H9 (cell line): ENCODE results near the gene INSYN2B. TPM values are rescaled to one million over a fixed set of nuclear protein-coding genes. Genes with fewer than 3 reads are reported as not detected.

Experiments used
- DNase-seq: peaks from one replicate; pipeline ENCODE4 v3.0.0-alpha.2; 2017
- H2AFZ ChIP-seq: one replicate; pipeline ENCODE4 v1.6.1; 2013; ENCODE audit warnings: mild to moderate bottlenecking, low read length, control low read depth, moderate library complexity
- H2AK5ac ChIP-seq: 2 replicates; pipeline ENCODE4 v1.6.1; 2013; ENCODE audit warnings: low read length, control low read depth, mixed read lengths; ENCODE audit not compliant: insufficient read length
- H2BK120ac ChIP-seq: one replicate; pipeline ENCODE4 v1.6.1; 2013; ENCODE audit warnings: low read depth, mild to moderate bottlenecking, low read length, control low read depth, inconsistent platforms; ENCODE audit not compliant: poor library complexity, severe bottlenecking
- H2BK12ac ChIP-seq: 2 replicates; pipeline ENCODE4 v1.6.1; 2013; ENCODE audit warnings: low read length, control low read depth, mixed read lengths, low read depth; ENCODE audit not compliant: insufficient read length
- H2BK15ac ChIP-seq: 2 replicates; pipeline ENCODE4 v1.6.1; 2013; ENCODE audit warnings: low read depth, low read length, control low read depth
- H2BK20ac ChIP-seq: one replicate; pipeline ENCODE4 v1.6.1; 2013; ENCODE audit warnings: low read depth, mild to moderate bottlenecking, low read length, control low read depth, inconsistent platforms; ENCODE audit not compliant: poor library complexity, severe bottlenecking
- H2BK5ac ChIP-seq: 2 replicates; pipeline ENCODE4 v1.6.1; 2013; ENCODE audit warnings: low read length, control low read depth, mixed read lengths; ENCODE audit not compliant: insufficient read length
- H3K14ac ChIP-seq: 2 replicates; pipeline ENCODE4 v1.6.1; 2013; ENCODE audit warnings: low read length, control low read depth; ENCODE audit not compliant: insufficient read depth
- H3K18ac ChIP-seq: 2 replicates; pipeline ENCODE4 v1.6.1; 2013; ENCODE audit warnings: low read depth, mild to moderate bottlenecking, mixed read lengths, low read length, control low read depth; ENCODE audit not compliant: insufficient read length
- H3K23ac ChIP-seq: 2 replicates; pipeline ENCODE4 v1.6.1; 2013; ENCODE audit warnings: low read length, control low read depth, mixed read lengths, low read depth; ENCODE audit not compliant: insufficient read length
- H3K23me2 ChIP-seq: 2 replicates; pipeline ENCODE4 v1.6.1; 2013; ENCODE audit warnings: low read depth, mild to moderate bottlenecking, mixed read lengths, low read length, control low read depth; ENCODE audit not compliant: insufficient read length, poor library complexity, severe bottlenecking
- H3K27ac ChIP-seq: 2 replicates; pipeline ENCODE4 v1.5.1; 2013; ENCODE audit warnings: low read length, control low read depth, mixed read lengths, low read depth; ENCODE audit not compliant: insufficient read length
- H3K27me3 ChIP-seq: 2 replicates; pipeline ENCODE4 v1.6.1; 2013; ENCODE audit warnings: low read length, control low read depth, inconsistent platforms; ENCODE audit not compliant: insufficient read depth
- H3K4ac ChIP-seq: 2 replicates; pipeline ENCODE4 v1.6.1; 2013; ENCODE audit warnings: low read depth, mild to moderate bottlenecking, control low read depth, inconsistent platforms, low read length, moderate library complexity
- H3K4me1 ChIP-seq: 2 replicates; pipeline ENCODE4 v1.6.1; 2013; ENCODE audit warnings: low read length, control low read depth, inconsistent platforms; ENCODE audit not compliant: insufficient read depth
- H3K4me2 ChIP-seq: 2 replicates; pipeline ENCODE4 v1.6.1; 2013; ENCODE audit warnings: low read length, control low read depth, mixed read lengths; ENCODE audit not compliant: insufficient read length, insufficient read depth
- H3K56ac ChIP-seq: 2 replicates; pipeline ENCODE4 v1.6.1; 2013; ENCODE audit warnings: low read depth, mild to moderate bottlenecking, mixed read lengths, low read length, control low read depth; ENCODE audit not compliant: insufficient read length
- H3K79me1 ChIP-seq: 2 replicates; pipeline ENCODE4 v1.6.1; 2013; ENCODE audit warnings: low read depth, mild to moderate bottlenecking, moderate library complexity, low read length, control low read depth, inconsistent platforms; ENCODE audit not compliant: insufficient read depth, poor library complexity, severe bottlenecking
- H3K79me2 ChIP-seq: 2 replicates; pipeline ENCODE4 v1.6.1; 2013; ENCODE audit warnings: low read length, control low read depth, inconsistent platforms; ENCODE audit not compliant: insufficient read depth
- H3K9ac ChIP-seq: 2 replicates; pipeline ENCODE4 v1.6.1; 2013; ENCODE audit warnings: low read length, control low read depth, mixed read lengths; ENCODE audit not compliant: insufficient read length; ENCODE audit errors: extremely low read depth
- H3K9me3 ChIP-seq: one replicate; pipeline ENCODE4 v1.6.1; 2013; ENCODE audit warnings: low read depth, low read length, inconsistent platforms; ENCODE audit not compliant: control insufficient read depth
- H3T11ph ChIP-seq: one replicate; pipeline ENCODE4 v1.6.1; 2013; ENCODE audit warnings: mild to moderate bottlenecking, low read length, control low read depth, inconsistent platforms
- H4K20me1 ChIP-seq: one replicate; pipeline ENCODE4 v1.6.1; 2013; ENCODE audit not compliant: control insufficient read depth, insufficient read length, insufficient read depth
- H4K5ac ChIP-seq: 2 replicates; pipeline ENCODE4 v1.6.1; 2013; ENCODE audit warnings: low read depth, mild to moderate bottlenecking, mixed read lengths, low read length, control low read depth; ENCODE audit not compliant: insufficient read length
- H4K8ac ChIP-seq: replicated peaks from 2 replicates; pipeline ENCODE4 v1.6.1; 2013; ENCODE audit warnings: low read length, control low read depth, mixed read lengths, low read depth; ENCODE audit not compliant: insufficient read length
- H4K91ac ChIP-seq: 2 replicates; pipeline ENCODE4 v1.6.1; 2013; ENCODE audit warnings: low read depth, mild to moderate bottlenecking, moderate library complexity, mixed read lengths, low read length, control low read depth; ENCODE audit not compliant: insufficient read length
- H3K27ac Mint-ChIP-seq, 3 experiments: 2 replicates in 2 of 3; 3 replicates in 1 of 3; pipeline ENCODE4 v1.8.0; 2020 to 2021; ENCODE audit warnings: mixed read lengths in 3 of 3, mild to moderate bottlenecking in 1 of 3, moderate library complexity in 1 of 3
- H3K27me3 Mint-ChIP-seq: 2 replicates; pipeline ENCODE4 v1.8.0; 2021; ENCODE audit warnings: low read depth, mild to moderate bottlenecking, moderate library complexity, mixed read lengths
- H3K36me3 Mint-ChIP-seq, 3 experiments: 2 replicates in 2 of 3; 3 replicates in 1 of 3; pipeline ENCODE4 v1.8.0; 2020 to 2021; ENCODE audit warnings: low read depth in 3 of 3, mixed read lengths in 3 of 3; ENCODE audit not compliant: insufficient read depth in 1 of 3
- H3K4me1 Mint-ChIP-seq, 2 experiments: 2 replicates each; pipeline ENCODE4 v1.8.0; 2020; ENCODE audit warnings: mixed read lengths in 2 of 2
- H3K4me3 Mint-ChIP-seq, 2 experiments: 2 replicates in 1 of 2; 3 replicates in 1 of 2; pipeline ENCODE4 v1.8.0; 2020 to 2021; ENCODE audit warnings: mild to moderate bottlenecking in 2 of 2, mixed read lengths in 2 of 2, moderate library complexity in 1 of 2
- H3K9me3 Mint-ChIP-seq, 2 experiments: 2 replicates in 1 of 2; 3 replicates in 1 of 2; pipeline ENCODE4 v1.8.0; 2020; ENCODE audit warnings: mild to moderate bottlenecking in 2 of 2, mixed read lengths in 2 of 2, moderate library complexity in 1 of 2
- CTCF ChIP-seq: fragments of 200-600 bp; sonication (generic); conservative IDR thresholded peaks from 3 replicates; pipeline ENCODE4 v1.8.0; 2021; ENCODE audit warnings: antibody characterized with exemption, mild to moderate bottlenecking
- WGBS: extraction: QIAGEN DNeasy Blood & Tissue Kit; methylation state at CpG from one replicate; pipeline ENCODE4 v1.1.7; 2013; ENCODE audit warnings: missing lambda C conversion rate, low lambda C conversion rate, mixed read lengths; ENCODE audit not compliant: insufficient read length; ENCODE audit errors: extremely low coverage; 5-methylcytosine and 5-hydroxymethylcytosine counted together
- total RNA-seq: library from RNA; stranded (reverse); gene quantifications from 2 replicates; pipeline ENCODE4 v1.2.1, GENCODE V29; 2021

INSYN2B gene
- total RNA-seq, 1 experiment from 2014 or later, result not detected

GRCh38 chr5:169870211-169870610, 110.1 kb downstream of the INSYN2B start:
- no CpG with 5 or more reads among the region's 2 CpGs for WGBS
- Histone ChIP-seq H3K9ac (no peak overlapping the region), H3K14ac (no peak overlapping the region), H4K91ac (no peak overlapping the region), H4K5ac (no peak overlapping the region), H4K8ac (no peak overlapping the region), H3K23me2 (no peaks in the 10 kb centered on the region), H4K20me1 (no peaks in the 10 kb centered on the region), H3K56ac (no peak overlapping the region), H3K4ac (no peak overlapping the region), H3K4me1 (no peaks in the 10 kb centered on the region), H2BK15ac (no peak overlapping the region), H3K23ac (no peak overlapping the region), H2BK12ac (no peak overlapping the region), H2BK5ac (no peak overlapping the region), H2AK5ac (no peak overlapping the region), H2BK120ac (no peak overlapping the region), H3K4me2 (no peak overlapping the region), H3K18ac (no peak overlapping the region), H3K27ac (no peak overlapping the region), H3K79me1 (no peaks in the 10 kb centered on the region), H2BK20ac (no peak overlapping the region), H3K9me3 (no peaks in the 10 kb centered on the region), H3K27me3 (no peaks in the 10 kb centered on the region), H3T11ph (no peak overlapping the region), H3K79me2 (no peaks in the 10 kb centered on the region), H2AFZ (no peak overlapping the region)
- Mint-ChIP-seq H3K36me3 (no peaks in the 10 kb centered on the region), H3K27me3 (no peaks in the 10 kb centered on the region), H3K9me3 (no peaks in the 10 kb centered on the region), H3K4me3 (no peak overlapping the region), H3K27ac (no peak overlapping the region), H3K4me1 (peaks cover 15 to 20% of the 10 kb centered on the region in 2 experiments)
- no peak for TF ChIP-seq CTCF
- no peak for DNase-seq
